ENCODE results near the gene MDFI. TPM values are rescaled to one million over a fixed set of nuclear protein-coding genes. Genes with fewer than 3 reads are reported as not detected.

Gene MDFI
- total RNA-seq, 1 experiment from 2014 or later = 86.2 TPM

DNA sequence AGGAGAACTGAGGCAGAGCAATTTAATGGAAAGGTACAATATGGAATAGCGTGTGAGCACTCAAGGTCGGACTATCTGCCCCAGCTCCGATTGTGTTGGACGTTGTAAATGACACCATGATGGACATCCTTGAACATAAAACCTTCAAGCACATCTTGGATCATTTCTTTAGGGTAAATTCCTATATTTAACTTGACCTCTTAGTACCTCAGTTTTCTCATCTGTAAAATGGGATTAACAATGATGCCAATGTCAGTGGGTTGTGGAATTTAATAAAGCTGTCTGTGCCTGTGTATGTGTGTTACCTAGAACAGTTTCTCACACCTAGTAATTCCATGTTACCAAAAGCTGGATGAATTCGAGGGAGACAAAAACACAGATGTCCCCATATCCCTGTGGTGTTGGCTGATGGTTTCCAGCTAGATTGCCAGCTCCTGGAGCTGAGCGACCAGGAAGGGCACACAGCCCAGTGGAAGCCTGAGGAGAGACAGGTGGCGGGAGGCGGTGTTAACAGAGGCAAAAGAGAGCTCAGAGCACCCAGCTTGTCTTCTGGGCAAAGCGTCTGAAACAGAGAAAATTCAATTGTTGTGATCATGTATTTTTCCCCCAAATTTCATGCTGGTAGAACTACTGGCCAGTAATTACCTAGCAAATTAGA lies 32.6 kb downstream of the MDFI start:
- ATAC-seq (no peak), DNase-seq (ENCODE audit: low spot score) (no peak)
- Mint-ChIP-seq H3K27me3 (ENCODE audit: low read depth) (peaks cover 22% of the 10 kb centered on the region), H3K27ac (no peak overlapping the region), H3K4me3 (no peak overlapping the region), H3K36me3 (no peaks in the 10 kb centered on the region), H3K9me3 (peaks cover 16% of the 10 kb centered on the region), H3K4me1 (peaks cover 22% of the 10 kb centered on the region)
- TF ChIP-seq, protein P1, sequence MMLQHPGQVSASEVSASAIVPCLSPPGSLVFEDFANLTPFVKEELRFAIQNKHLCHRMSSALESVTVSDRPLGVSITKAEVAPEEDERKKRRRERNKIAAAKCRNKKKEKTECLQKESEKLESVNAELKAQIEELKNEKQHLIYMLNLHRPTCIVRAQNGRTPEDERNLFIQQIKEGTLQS (CRISPR knock-in tag; conservative IDR thresholded peaks at IDR 0.05) = no peak
- TF ChIP-seq TP53 (CRISPR knock-in tag; IDR thresholded peaks at IDR 0.05) (no peak), ZNF423 (CRISPR knock-in tag; IDR thresholded peaks at IDR 0.05) (no peak), PRRX2 (CRISPR knock-in tag; IDR thresholded peaks at IDR 0.05) (no peak), KAT7 (CRISPR knock-in tag; IDR thresholded peaks at IDR 0.05; ENCODE audit: borderline replicate concordance) (no peak)
- TF ChIP-seq, protein P2, sequence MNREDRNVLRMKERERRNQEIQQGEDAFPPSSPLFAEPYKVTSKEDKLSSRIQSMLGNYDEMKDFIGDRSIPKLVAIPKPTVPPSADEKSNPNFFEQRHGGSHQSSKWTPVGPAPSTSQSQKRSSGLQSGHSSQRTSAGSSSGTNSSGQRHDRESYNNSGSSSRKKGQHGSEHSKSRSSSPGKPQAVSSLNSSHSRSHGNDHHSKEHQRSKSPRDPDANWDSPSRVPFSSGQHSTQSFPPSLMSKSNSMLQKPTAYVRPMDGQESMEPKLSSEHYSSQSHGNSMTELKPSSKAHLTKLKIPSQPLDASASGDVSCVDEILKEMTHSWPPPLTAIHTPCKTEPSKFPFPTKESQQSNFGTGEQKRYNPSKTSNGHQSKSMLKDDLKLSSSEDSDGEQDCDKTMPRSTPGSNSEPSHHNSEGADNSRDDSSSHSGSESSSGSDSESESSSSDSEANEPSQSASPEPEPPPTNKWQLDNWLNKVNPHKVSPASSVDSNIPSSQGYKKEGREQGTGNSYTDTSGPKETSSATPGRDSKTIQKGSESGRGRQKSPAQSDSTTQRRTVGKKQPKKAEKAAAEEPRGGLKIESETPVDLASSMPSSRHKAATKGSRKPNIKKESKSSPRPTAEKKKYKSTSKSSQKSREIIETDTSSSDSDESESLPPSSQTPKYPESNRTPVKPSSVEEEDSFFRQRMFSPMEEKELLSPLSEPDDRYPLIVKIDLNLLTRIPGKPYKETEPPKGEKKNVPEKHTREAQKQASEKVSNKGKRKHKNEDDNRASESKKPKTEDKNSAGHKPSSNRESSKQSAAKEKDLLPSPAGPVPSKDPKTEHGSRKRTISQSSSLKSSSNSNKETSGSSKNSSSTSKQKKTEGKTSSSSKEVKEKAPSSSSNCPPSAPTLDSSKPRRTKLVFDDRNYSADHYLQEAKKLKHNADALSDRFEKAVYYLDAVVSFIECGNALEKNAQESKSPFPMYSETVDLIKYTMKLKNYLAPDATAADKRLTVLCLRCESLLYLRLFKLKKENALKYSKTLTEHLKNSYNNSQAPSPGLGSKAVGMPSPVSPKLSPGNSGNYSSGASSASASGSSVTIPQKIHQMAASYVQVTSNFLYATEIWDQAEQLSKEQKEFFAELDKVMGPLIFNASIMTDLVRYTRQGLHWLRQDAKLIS (CRISPR knock-in tag; IDR thresholded peaks at IDR 0.05; ENCODE audit: borderline replicate concordance) = no peak
- TF ChIP-seq, protein P3, sequence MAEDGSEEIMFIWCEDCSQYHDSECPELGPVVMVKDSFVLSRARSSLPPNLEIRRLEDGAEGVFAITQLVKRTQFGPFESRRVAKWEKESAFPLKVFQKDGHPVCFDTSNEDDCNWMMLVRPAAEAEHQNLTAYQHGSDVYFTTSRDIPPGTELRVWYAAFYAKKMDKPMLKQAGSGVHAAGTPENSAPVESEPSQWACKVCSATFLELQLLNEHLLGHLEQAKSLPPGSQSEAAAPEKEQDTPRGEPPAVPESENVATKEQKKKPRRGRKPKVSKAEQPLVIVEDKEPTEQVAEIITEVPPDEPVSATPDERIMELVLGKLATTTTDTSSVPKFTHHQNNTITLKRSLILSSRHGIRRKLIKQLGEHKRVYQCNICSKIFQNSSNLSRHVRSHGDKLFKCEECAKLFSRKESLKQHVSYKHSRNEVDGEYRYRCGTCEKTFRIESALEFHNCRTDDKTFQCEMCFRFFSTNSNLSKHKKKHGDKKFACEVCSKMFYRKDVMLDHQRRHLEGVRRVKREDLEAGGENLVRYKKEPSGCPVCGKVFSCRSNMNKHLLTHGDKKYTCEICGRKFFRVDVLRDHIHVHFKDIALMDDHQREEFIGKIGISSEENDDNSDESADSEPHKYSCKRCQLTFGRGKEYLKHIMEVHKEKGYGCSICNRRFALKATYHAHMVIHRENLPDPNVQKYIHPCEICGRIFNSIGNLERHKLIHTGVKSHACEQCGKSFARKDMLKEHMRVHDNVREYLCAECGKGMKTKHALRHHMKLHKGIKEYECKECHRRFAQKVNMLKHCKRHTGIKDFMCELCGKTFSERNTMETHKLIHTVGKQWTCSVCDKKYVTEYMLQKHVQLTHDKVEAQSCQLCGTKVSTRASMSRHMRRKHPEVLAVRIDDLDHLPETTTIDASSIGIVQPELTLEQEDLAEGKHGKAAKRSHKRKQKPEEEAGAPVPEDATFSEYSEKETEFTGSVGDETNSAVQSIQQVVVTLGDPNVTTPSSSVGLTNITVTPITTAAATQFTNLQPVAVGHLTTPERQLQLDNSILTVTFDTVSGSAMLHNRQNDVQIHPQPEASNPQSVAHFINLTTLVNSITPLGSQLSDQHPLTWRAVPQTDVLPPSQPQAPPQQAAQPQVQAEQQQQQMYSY (CRISPR knock-in tag; IDR thresholded peaks at IDR 0.05) = no peak
- TF ChIP-seq, protein P4, sequence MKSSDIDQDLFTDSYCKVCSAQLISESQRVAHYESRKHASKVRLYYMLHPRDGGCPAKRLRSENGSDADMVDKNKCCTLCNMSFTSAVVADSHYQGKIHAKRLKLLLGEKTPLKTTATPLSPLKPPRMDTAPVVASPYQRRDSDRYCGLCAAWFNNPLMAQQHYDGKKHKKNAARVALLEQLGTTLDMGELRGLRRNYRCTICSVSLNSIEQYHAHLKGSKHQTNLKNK (CRISPR knock-in tag; IDR thresholded peaks at IDR 0.05) = no peak
- ChIA-PET POLR2A (no interaction called here), CTCF (interaction anchor here (0.8 to 1.2 kb wide), 2 partner anchors 10 to 13 kb away, joined by 3 read pairs; no protein-coding TSS in a partner anchor)

DNA sequence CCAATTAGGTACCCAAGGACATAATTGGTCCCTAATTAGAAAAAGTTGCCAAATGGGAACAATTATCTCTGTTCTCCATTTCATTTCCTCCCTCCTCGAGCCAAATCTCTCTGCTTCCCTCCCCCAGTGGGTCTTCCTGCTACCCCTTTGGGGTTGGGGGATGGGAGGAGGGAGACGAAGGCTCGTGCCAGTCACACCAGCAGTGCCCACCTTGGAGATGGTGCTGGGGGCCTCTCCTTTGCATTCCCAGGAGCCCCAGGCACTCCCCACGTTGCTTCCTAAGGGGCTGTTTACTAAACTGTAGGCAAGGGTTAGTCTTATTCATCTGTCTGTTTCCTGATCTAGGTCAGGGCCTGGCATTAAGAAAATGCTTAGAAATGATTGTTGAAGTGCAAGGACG lies 33.1 kb downstream of the MDFI start:
- no peak for DNase-seq (ENCODE audit: low spot score)
- peaks cover 16% of the 10 kb centered on the region for H3K9me3 Mint-ChIP-seq
- CTCF ChIA-PET = interaction anchor here (0.8 to 1.2 kb wide), 2 partner anchors 9 to 12 kb away, joined by 3 read pairs; no protein-coding TSS in a partner anchor
- peaks cover 22% of the 10 kb centered on the region for H3K27me3 Mint-ChIP-seq (ENCODE audit: low read depth)
- H3K27ac Mint-ChIP-seq = no peak overlapping the region
- POLR2A ChIA-PET = no interaction called here
- no peak for ATAC-seq
- peaks cover 26% of the 10 kb centered on the region for H3K4me1 Mint-ChIP-seq
- H3K36me3 Mint-ChIP-seq = no peaks in the 10 kb centered on the region
- H3K4me3 Mint-ChIP-seq = no peak overlapping the region
- TF ChIP-seq ZNF416 (CRISPR knock-in tag; IDR thresholded peaks at IDR 0.05) (no peak), ESRRA (CRISPR knock-in tag; IDR thresholded peaks at IDR 0.05; ENCODE audit: borderline replicate concordance) (no peak), FOXK1 (CRISPR knock-in tag; IDR thresholded peaks at IDR 0.05) (no peak), MXD4 (CRISPR knock-in tag; IDR thresholded peaks at IDR 0.05; ENCODE audit: borderline replicate concordance) (no peak), ELF4 (CRISPR knock-in tag; IDR thresholded peaks at IDR 0.05; ENCODE audit: low read depth) (no peak)
- TF ChIP-seq, protein P5, sequence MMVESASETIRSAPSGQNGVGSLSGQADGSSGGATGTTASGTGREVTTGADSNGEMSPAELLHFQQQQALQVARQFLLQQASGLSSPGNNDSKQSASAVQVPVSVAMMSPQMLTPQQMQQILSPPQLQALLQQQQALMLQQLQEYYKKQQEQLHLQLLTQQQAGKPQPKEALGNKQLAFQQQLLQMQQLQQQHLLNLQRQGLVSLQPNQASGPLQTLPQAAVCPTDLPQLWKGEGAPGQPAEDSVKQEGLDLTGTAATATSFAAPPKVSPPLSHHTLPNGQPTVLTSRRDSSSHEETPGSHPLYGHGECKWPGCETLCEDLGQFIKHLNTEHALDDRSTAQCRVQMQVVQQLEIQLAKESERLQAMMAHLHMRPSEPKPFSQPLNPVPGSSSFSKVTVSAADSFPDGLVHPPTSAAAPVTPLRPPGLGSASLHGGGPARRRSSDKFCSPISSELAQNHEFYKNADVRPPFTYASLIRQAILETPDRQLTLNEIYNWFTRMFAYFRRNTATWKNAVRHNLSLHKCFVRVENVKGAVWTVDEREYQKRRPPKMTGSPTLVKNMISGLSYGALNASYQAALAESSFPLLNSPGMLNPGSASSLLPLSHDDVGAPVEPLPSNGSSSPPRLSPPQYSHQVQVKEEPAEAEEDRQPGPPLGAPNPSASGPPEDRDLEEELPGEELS (CRISPR knock-in tag; IDR thresholded peaks at IDR 0.05) = no peak
- TF ChIP-seq, protein P6, sequence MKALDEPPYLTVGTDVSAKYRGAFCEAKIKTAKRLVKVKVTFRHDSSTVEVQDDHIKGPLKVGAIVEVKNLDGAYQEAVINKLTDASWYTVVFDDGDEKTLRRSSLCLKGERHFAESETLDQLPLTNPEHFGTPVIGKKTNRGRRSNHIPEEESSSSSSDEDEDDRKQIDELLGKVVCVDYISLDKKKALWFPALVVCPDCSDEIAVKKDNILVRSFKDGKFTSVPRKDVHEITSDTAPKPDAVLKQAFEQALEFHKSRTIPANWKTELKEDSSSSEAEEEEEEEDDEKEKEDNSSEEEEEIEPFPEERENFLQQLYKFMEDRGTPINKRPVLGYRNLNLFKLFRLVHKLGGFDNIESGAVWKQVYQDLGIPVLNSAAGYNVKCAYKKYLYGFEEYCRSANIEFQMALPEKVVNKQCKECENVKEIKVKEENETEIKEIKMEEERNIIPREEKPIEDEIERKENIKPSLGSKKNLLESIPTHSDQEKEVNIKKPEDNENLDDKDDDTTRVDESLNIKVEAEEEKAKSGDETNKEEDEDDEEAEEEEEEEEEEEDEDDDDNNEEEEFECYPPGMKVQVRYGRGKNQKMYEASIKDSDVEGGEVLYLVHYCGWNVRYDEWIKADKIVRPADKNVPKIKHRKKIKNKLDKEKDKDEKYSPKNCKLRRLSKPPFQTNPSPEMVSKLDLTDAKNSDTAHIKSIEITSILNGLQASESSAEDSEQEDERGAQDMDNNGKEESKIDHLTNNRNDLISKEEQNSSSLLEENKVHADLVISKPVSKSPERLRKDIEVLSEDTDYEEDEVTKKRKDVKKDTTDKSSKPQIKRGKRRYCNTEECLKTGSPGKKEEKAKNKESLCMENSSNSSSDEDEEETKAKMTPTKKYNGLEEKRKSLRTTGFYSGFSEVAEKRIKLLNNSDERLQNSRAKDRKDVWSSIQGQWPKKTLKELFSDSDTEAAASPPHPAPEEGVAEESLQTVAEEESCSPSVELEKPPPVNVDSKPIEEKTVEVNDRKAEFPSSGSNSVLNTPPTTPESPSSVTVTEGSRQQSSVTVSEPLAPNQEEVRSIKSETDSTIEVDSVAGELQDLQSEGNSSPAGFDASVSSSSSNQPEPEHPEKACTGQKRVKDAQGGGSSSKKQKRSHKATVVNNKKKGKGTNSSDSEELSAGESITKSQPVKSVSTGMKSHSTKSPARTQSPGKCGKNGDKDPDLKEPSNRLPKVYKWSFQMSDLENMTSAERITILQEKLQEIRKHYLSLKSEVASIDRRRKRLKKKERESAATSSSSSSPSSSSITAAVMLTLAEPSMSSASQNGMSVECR (CRISPR knock-in tag; IDR thresholded peaks at IDR 0.05; ENCODE audit: borderline replicate concordance) = no peak
- TF ChIP-seq, protein P7, sequence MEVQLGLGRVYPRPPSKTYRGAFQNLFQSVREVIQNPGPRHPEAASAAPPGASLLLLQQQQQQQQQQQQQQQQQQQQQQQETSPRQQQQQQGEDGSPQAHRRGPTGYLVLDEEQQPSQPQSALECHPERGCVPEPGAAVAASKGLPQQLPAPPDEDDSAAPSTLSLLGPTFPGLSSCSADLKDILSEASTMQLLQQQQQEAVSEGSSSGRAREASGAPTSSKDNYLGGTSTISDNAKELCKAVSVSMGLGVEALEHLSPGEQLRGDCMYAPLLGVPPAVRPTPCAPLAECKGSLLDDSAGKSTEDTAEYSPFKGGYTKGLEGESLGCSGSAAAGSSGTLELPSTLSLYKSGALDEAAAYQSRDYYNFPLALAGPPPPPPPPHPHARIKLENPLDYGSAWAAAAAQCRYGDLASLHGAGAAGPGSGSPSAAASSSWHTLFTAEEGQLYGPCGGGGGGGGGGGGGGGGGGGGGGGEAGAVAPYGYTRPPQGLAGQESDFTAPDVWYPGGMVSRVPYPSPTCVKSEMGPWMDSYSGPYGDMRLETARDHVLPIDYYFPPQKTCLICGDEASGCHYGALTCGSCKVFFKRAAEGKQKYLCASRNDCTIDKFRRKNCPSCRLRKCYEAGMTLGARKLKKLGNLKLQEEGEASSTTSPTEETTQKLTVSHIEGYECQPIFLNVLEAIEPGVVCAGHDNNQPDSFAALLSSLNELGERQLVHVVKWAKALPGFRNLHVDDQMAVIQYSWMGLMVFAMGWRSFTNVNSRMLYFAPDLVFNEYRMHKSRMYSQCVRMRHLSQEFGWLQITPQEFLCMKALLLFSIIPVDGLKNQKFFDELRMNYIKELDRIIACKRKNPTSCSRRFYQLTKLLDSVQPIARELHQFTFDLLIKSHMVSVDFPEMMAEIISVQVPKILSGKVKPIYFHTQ (CRISPR knock-in tag; IDR thresholded peaks at IDR 0.05) = no peak
